Stimulated activated naive CD4-positive, alpha-beta T cell treated with Interleukin-2 at 50 U/mL for 16 hours (primary cell): ENCODE measurements around the gene C4A.
A peak's percentile ranks its signal among the peaks of the same experiment; 100 is the strongest.
"Not testable (repeated sequence)": the region's sequence is repeated elsewhere in the genome, so short reads cannot be mapped to it uniquely, and the experiment has no call there.

Source experiments
- DNase-seq: peaks from one replicate; lab custom pipeline; 2025; lab: John Stamatoyannopoulos, UW

Gene C4A

GRCh38 chr6:31961616-31962015 is 20.2 kb upstream of the C4A start:
- no peak for DNase-seq

DNA sequence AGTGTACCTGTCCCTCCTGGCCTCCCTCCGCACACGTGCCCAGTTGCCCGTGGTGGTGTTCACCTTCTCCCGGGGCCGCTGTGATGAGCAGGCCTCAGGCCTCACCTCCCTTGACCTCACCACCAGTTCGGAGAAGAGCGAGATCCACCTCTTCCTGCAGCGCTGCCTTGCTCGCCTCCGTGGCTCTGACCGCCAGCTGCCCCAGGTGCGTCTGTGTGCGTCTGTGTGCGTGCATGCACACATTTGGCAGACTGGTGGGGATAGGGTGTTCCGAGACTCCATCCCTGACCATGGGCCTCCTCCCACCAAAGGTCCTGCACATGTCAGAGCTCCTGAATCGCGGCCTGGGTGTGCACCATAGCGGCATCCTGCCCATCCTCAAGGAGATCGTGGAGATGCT is 17.9 kb upstream of the C4A start:
- DNase-seq: no peak

DNA sequence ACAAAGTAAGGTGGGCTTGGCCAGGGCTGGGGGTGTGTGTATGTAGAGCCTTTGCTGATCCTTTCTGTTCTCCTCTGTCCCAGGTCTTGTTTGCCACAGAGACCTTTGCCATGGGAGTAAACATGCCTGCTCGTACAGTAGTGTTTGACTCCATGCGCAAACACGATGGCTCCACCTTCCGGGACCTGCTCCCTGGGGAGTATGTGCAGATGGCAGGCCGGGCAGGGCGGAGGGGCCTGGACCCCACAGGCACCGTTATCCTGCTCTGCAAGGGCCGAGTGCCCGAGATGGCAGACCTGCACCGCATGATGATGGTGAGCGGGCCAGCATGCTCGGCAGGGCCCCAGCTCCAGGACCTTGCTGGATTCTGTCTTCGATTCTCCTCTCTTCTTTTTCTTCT is 16.2 kb upstream of the C4A start:
- no peak for DNase-seq

- DNase-seq: no peak
These were observed 15.4 kb upstream of the C4A start for GRCh38 chr6:31966506-31966905.

GRCh38 chr6:31966997-31967925 is 14.6 kb upstream of the C4A start:
- DNase-seq: no peak

DNA sequence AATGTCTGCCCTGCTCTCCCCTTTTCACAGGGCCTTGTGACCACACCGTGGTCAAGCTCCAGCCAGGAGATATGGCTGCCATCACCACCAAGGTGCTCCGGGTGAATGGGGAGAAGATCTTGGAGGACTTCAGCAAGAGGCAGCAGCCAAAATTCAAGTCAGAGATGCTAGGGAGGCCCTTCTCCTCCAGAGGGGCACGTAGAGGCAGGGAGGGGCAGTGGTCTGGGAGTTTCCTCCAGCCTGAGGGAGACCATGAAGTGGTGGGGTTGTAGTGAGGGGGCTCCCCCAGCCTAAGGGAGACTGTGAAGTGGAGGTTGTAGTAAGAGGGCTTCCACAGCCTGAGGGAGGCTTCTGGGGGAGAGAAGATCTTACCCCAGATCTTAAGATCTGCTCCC is 13.9 kb upstream of the C4A start:
- no peak for DNase-seq

DNA sequence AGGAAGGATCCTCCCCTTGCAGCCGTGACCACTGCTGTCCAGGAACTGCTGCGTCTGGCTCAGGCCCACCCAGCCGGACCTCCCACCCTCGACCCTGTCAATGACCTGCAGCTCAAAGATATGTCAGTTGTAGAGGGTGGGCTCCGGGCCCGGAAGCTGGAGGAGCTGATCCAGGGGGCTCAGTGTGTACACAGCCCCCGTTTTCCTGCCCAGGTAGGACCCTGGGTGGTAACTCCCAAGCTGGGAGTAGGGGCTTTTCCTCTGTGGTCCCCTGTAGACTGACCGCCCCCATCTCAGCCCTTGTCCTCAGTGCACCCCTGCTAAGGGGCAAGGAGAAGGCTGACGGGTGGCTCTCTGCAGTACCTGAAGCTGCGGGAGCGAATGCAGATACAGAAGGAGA is 13.5 kb upstream of the C4A start:
- no peak for DNase-seq

GRCh38 chr6:31968791-31969711 is 12.8 kb upstream of the C4A start:
- DNase-seq: no peak

GRCh38 chr6:31969712-31970603 is 11.9 kb upstream of the C4A start:
- DNase-seq: no peak

DNA sequence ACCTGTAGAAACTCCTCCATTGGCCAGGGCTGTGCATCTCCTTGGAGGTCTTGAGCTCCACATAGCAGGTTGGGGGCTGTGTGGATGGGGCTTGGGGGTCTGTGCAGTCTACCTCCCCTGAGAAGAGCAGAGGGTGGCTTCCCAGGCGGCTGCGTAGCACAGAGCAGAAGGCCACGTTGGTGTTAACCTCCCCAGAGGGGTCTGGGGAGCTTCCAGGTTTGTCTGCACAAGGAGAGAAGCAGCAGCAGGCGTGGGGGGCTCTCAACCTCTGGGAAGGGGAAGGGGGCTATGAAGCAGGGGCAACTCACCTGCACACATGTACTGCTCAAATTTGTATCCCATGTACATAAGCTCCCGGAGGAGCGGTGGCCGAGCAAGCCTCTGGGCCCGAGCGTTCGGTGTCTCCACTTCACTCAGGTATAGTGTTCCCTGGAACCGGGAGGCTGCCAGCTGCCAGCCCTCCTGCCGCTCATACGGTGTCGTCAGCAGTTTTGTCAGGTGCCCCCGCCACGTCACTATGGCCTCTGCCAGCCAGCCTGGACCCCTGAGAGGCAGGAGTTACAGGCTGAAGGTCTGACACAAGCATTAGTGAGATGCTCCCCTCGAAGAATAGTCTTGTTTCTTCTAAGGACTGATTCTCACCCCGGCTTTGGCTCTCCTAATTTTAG is 11.1 kb upstream of the C4A start:
- DNase-seq: no peak

- DNase-seq: no peak
These were observed 10.4 kb upstream of the C4A start for GRCh38 chr6:31971279-31971992.

DNA sequence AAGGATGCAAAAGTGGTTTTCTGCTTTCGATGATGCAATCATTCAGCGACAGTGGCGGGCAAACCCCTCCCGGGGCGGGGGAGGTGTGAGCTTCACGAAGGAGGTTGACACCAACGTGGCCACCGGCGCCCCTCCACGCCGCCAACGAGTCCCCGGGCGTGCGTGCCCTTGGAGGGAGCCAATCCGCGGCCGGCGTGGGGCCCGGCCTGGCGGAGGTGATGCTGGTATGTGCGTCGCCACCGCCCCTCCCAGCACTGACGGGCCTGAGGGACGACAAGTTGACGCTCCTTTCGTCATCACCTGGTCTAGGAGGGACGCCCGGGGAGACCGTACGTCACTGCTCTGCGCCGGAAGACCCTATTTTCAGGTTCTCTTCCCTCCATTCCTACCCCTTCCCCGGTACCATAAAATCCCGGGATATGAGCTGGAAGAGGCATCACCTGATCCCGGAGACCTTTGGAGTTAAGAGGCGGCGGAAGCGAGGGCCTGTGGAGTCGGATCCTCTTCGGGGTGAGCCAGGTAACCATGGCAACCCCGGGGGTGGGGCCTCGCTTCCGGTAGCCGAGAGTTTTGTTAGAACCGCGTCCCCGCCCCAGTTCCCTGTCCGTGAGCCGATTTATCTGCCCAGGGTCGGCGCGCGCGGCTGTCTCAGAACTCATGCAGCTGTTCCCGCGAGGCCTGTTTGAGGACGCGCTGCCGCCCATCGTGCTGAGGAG is 9.7 kb upstream of the C4A start, which contains the start of gene DXO:
Gene DXO, minus strand, starts transcription at position 146 of the 716 bp plus-strand sequence. CDS start 463 bp downstream, outside the sequence.
- peak; percentile 98 for DNase-seq

DNA sequence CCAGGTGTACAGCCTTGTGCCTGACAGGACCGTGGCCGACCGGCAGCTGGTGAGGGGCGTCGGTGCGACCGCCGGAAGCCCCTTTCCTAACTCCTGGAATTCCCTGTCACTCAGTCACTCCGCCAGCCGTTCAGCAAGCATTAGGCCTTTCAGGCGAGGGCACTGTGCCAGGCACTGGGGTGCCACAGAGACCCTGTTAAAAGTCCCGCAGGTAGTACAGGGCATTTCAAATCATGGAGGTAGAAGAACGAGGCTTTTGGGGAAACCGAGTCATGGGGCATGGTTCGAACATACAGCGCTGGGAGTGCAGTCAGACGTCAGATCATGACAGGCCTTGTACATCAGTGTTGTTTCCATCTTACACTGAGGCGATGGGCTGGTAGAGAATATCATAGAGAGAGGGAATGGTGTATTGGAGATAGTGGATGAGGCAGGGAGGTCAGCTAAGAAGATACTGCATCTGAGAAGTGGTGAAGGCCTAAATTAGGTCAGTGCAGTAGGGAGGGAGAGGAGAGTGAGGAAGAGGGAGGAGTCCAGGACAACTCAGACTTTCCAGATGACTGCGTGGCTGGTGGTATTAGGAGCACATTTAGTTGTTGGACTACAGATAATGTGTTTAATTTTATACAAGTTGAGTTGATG is 9.0 kb upstream of the C4A start:
- peak; percentile 12 for DNase-seq

DNA sequence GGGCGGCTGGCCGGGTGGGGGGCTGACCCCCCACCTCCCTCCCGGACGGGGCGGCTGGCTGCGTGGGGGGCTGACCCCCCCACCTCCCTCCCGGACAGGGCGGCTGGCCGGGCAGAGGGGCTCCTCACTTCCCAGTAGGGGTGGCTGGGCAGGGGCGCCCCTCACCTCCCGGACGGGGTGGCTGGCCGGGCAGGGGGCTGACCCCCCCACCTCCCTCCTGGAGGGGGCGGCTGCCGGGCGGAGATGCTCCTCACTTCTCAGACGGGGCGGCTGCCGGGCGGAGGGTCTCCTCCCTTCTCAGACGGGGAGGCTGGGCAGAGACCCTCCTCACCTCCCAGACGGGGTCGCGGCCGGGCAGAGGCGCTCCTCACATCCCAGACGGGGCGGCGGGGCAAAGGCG is 5.8 kb upstream of the C4A start:
- not testable (repeated sequence) for DNase-seq

- DNase-seq: no peak
These were observed 3.9 kb upstream of the C4A start for GRCh38 chr6:31977816-31978431.

GRCh38 chr6:31978831-31979230 is 3.0 kb upstream of the C4A start:
- DNase-seq: no peak

DNA sequence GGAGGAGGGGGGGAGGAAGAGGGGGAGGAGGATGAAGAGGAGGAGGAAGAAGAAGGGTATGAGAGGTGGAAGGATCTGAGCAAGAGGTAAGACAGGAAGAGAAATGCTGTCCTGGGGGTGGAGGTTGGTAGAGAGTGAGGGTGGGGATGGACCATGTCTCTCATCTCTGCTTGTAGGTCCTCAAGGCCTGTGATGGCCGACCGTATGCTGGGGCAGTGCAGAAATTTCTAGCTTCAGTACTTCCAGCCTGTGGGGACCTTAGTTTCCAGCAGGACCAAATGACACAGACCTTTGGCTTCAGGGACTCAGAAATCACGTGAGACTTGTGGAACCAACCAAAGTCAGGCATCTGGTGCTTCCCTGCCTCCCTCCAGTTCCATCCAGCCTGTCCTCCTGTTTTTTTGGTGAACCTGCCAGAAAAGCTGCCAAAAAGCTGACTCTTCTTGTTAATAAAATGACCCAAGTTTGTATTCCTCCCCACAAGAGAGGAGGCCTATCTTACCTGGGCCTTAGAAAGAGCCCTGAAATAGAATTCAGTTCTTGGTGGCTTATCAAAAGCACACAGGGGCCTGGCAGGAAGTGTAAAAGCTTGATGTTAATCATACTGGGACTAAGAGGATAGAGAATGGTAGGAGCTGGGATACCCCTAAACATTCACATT is 2.5 kb upstream of the C4A start:
- DNase-seq: no peak

DNA sequence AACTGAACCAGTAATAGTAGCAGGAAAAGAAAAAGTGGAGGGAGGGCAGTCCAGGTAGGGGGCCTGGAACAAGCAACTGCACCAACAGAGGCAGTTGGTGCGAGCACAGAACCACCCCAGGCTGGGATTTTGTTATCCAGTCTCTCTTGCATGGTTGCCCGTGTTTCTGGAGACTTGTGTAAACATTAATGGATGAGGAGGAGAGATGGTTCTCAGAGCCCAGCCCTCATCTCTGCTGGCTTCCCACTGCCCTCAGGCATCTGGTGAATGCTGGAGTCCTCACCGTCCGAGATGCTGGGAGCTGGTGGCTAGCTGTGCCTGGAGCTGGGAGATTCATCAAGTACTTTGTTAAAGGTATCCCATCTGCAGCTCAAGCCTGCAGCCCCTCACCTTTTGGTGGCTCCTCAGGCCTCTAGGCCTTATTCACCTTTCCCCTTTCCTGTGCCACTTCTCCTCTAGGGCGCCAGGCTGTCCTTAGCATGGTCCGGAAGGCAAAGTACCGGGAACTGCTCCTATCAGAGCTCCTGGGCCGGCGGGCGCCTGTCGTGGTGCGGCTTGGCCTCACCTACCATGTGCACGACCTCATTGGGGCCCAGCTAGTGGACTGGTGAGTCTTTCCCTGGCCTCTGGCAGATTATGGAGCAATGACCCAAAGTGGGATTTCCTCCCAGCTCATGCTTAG is 1.5 kb upstream of the C4A start:
- DNase-seq: not testable (repeated sequence)
